RWPE2 (cell line): ENCODE results near the gene ZBTB46.

ENCODE experiments used
- ATAC-seq: fragments of 200-7000 bp; cut with Tn5 transposase; 3 replicates; pipeline ENCODE4 v1.9.1; 2021; ENCODE audit warnings: low read depth
- DNase-seq: peaks from one replicate; pipeline ENCODE4 v3.0.0-alpha.2; 2020; ENCODE audit warnings: low spot score
- H3K27ac ChIP-seq: fragments of 450-650 bp; 2 replicates; pipeline ENCODE4 v1.5.1; 2017; ENCODE audit warnings: mild to moderate bottlenecking; ENCODE audit not compliant: poor library complexity, severe bottlenecking
- H3K27me3 ChIP-seq: fragments of 250-450 bp; sonication (Bioruptor Pico); 2 replicates; pipeline ENCODE4 v1.5.1; 2021; ENCODE audit warnings: mild to moderate bottlenecking, moderate library complexity; ENCODE audit not compliant: insufficient read depth, poor library complexity, severe bottlenecking
- H3K36me3 ChIP-seq: fragments of 250-450 bp; sonication (Bioruptor Pico); 2 replicates; pipeline ENCODE4 v1.5.1; 2020; ENCODE audit warnings: low read depth, mild to moderate bottlenecking, moderate library complexity
- H3K4me1 ChIP-seq: fragments of 250-450 bp; sonication (Bioruptor Pico); 2 replicates; pipeline ENCODE4 v1.5.1; 2021; ENCODE audit warnings: mild to moderate bottlenecking, moderate library complexity; ENCODE audit not compliant: insufficient read depth, poor library complexity, severe bottlenecking
- H3K4me3 ChIP-seq: fragments of 250-450 bp; sonication (Bioruptor Pico); 2 replicates; pipeline ENCODE4 v1.5.1; 2021; ENCODE audit warnings: mild to moderate bottlenecking, moderate library complexity; ENCODE audit not compliant: severe bottlenecking
- H3K9me3 ChIP-seq: fragments of 250-450 bp; sonication (Bioruptor Pico); 2 replicates; pipeline ENCODE4 v1.5.1; 2021; ENCODE audit warnings: mild to moderate bottlenecking, moderate library complexity; ENCODE audit not compliant: severe bottlenecking
- TF ChIP-seq, protein P1 (sequence below): fragments of 450-650 bp; IDR thresholded peaks from one replicate; pipeline ENCODE4 v1.5.1; 2017; ENCODE audit warnings: mild to moderate bottlenecking, moderate library complexity; ENCODE audit not compliant: poor library complexity, severe bottlenecking

The ZBTB46 gene

DNA sequence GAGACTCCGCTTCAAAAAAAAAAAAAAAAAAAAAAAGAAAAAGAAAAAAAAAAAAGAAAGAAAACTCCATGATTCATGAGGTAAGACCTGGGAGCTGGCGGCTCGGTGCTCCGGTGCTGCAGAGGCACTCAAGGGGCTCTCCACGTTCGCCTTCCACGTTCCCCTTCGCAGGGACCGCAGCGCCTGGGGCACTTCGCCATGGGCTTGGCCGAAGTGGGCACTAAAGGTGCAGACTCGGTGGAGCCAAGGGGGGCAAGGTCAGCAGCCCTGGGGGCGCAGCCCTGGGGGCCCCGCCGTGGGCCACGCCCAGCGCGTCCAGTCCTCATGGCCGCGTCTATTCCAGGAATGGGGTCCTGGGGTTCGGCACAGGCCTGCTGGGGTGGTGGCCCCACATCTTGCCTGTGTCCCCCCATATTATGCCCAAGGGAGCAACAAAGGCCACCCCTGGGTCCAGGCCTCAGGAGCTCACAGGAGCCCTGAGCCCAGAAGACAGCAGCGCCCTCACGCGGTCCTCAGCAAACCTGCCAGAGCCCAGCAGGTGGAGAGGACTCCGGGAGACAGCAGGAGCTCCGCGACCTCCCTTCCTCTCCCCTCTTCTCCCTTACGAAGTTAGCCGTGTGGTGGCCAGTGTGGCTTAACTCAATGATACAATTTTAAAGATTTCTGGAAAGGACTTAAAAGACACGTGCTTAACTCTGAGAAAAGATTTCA, 21.9 kb downstream of the ZBTB46 start:
- H3K27me3 ChIP-seq = no peaks in the 10 kb centered on the region
- ATAC-seq (no peak), DNase-seq (peak; percentile 84)
- TF ChIP-seq, protein P1, sequence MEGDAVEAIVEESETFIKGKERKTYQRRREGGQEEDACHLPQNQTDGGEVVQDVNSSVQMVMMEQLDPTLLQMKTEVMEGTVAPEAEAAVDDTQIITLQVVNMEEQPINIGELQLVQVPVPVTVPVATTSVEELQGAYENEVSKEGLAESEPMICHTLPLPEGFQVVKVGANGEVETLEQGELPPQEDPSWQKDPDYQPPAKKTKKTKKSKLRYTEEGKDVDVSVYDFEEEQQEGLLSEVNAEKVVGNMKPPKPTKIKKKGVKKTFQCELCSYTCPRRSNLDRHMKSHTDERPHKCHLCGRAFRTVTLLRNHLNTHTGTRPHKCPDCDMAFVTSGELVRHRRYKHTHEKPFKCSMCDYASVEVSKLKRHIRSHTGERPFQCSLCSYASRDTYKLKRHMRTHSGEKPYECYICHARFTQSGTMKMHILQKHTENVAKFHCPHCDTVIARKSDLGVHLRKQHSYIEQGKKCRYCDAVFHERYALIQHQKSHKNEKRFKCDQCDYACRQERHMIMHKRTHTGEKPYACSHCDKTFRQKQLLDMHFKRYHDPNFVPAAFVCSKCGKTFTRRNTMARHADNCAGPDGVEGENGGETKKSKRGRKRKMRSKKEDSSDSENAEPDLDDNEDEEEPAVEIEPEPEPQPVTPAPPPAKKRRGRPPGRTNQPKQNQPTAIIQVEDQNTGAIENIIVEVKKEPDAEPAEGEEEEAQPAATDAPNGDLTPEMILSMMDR = peak; percentile 33
- no peak overlapping the region for H3K27ac ChIP-seq
- no peak overlapping the region for H3K4me3 ChIP-seq
- H3K9me3 ChIP-seq = no peaks in the 10 kb centered on the region
- H3K4me1 ChIP-seq = no peaks in the 10 kb centered on the region
- no peaks in the 10 kb centered on the region for H3K36me3 ChIP-seq

DNA sequence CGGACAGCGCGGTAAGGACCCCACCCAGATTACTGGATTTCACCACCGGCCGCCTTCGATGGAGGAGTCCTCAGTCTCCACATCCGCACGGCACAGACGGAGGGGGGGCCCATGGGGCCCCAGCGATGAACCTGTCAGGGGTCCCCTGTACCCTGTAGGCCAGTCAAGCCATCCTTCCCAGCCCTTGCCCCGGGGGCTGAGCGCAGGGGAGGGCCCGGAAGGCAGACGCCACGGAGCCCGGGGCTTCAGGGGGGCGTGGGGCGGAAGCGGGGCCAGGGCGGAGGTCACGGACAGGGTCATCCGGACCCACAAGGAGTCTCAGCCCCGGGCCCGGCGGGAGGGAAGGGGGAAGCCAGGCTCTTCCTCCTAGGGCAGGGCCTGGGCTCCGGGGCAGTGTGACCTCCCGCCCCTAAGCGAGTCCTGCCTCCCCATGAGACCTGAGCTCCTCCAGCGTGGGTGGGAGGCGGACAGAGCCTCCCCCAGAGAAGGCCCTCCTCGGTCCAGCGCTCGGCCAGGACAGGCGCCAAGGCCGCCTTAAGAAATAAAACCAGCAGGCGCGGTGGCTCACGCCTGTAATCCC, 22.8 kb downstream of the ZBTB46 start:
- TF ChIP-seq, protein P1 = no peak
- H3K36me3 ChIP-seq = no peaks in the 10 kb centered on the region
- ATAC-seq (no peak), DNase-seq (no peak)
- no peak overlapping the region for H3K4me3 ChIP-seq
- no peak overlapping the region for H3K27ac ChIP-seq
- H3K4me1 ChIP-seq = no peaks in the 10 kb centered on the region
- H3K27me3 ChIP-seq = no peaks in the 10 kb centered on the region
- no peaks in the 10 kb centered on the region for H3K9me3 ChIP-seq

DNA sequence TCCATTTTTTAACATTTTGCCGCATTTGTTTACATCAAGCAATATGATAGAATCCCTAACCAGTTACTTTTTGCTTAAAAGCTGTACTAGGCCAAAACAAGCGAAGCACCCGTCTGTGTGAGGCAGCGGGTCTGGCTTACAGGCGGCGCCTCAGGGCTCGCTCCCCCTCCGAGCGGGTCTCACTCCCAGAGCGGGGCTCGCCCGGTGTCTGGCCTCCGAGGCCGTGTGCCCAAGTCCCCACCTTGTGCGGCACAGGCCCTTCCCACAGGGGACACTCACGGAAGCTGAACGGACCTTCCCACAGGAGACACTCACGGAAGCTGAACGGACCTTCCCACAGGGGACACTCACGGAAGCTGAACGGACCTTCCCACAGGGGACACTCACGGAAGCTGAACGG, 23.4 kb downstream of the ZBTB46 start:
- Histone ChIP-seq H3K27me3 (no peaks in the 10 kb centered on the region), H3K27ac (no peak overlapping the region), H3K4me3 (no peak overlapping the region), H3K9me3 (no peaks in the 10 kb centered on the region), H3K4me1 (no peaks in the 10 kb centered on the region), H3K36me3 (no peaks in the 10 kb centered on the region)
- TF ChIP-seq, protein P1 = no peak
- ATAC-seq (no peak), DNase-seq (no peak)

DNA sequence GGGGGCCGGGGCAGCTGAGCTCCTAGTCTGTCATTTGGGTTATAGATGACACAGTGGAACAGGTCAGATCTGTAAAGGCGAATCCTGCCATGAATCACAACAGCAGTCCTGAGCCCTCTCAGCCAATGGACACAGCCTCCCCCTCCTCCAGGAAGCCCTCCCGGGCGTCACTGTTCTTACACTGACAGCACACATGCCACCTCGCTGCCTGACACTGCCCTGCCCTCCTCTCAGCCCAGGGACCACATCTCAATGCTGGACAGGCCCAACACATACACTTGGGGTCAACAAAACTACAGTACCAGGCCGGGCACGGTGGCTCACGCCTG, 26.8 kb downstream of the ZBTB46 start:
- no peak overlapping the region for H3K4me3 ChIP-seq
- no peaks in the 10 kb centered on the region for H3K9me3 ChIP-seq
- no peak for DNase-seq
- H3K36me3 ChIP-seq = no peaks in the 10 kb centered on the region
- H3K4me1 ChIP-seq = no peaks in the 10 kb centered on the region
- H3K27ac ChIP-seq = no peak overlapping the region
- TF ChIP-seq, protein P1 = no peak
- no peak for ATAC-seq
- no peaks in the 10 kb centered on the region for H3K27me3 ChIP-seq
